Amygdala (tissue), 56 donors: ENCODE results near the gene GNB1L.

Experiments used
- DNase-seq, 56 donors: peaks; one replicate each; lab custom pipeline; 2025; lab: John Stamatoyannopoulos, UW

The GNB1L gene

DNA sequence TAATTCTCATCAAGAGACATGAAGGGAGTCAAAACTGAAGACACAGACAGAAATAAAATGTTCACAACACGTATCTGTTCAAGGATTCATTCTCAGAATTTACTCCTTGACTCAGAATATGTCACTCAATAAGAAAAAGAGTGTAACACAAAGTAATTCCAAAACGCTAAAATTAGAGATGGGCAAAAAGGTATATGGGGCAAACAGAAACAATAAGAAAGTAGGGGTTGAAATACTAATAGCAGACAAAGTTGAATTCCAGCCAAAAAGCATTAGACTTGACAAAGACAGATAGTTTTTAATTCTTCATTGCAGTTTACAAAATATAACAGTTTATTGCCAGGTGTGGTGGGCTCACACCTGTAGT is 26.7 kb downstream of the GNB1L start:
- DNase-seq, result no peak

DNA sequence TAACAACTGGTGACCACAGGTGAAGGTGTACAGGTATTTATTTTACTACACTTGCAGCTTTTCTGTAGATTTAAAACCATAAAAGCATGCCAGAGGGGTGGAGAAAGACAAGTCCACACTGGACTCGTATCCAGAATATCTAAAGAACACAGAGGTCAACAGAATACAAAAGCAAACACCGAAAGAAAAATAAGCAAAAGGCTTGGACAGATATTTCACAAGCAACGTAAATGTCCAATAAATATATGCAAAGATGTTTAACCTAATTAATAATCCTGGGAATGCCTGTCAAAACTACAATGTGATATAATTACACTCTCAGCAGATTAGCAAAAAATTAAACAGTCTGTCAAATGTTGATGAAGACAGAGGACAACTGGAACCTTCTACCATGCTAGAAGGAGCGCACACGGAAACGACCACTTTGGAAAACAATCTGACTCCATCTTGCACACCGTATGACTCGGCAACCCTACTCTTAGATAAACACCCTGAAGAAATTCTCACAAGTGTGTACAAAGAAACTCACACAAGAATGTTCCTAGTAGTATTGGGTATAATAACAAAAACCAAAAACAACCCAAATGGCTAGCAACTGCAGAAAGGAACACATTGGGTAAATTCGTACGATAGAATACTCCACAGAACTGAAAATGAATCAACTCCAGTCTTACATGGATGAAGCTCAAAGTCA is 27.2 kb downstream of the GNB1L start:
- no peak for DNase-seq

DNA sequence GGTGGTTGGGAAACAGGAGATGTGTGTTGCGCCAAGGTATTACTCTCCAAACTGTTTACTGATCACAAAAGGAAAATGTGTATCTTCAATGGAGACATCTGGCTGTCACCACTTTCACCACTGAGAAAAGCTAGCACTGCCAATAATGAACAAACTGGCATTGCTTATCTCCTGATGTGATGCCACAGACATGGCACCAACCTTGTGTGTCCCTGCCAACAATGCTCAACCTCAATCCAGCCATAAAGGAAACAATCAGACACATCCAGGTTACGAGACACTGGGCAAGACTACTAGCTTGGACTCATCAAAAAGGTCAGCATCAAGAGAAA is 28.1 kb downstream of the GNB1L start:
- DNase-seq, result no peak

DNA sequence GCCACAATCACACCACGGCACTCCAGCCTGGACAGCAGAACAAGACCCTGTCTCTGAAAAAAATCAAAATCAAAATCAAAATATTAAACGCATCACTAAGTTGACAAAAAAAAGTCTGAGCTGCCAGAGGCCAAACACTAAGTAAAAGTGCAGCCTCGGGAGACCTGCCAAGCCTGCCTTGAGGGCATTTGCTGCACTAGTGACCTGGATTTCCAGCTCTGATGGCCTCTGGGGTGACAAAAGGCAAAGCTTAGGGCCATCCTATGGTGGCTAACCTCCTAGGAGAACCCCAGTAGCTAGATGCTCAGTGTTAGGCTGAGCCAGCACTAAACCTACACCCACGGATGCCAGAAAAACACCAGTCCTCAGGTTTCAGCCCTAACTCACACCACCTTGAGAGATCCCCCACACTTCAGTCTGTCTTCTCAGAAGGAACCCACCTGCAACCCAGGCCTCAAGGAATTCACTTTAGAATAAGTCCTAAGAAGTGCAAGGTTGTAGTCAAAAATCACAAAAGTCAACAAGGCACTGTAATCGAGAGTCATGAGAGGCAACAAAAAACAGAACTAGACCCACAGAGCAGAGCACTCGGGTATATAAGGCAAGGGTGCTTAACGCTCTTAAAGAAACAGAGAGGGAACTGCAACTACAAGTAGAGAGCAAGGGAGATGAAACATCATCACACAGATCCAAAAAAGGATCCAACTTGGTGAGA is 28.6 kb downstream of the GNB1L start:
- no peak for DNase-seq

DNA sequence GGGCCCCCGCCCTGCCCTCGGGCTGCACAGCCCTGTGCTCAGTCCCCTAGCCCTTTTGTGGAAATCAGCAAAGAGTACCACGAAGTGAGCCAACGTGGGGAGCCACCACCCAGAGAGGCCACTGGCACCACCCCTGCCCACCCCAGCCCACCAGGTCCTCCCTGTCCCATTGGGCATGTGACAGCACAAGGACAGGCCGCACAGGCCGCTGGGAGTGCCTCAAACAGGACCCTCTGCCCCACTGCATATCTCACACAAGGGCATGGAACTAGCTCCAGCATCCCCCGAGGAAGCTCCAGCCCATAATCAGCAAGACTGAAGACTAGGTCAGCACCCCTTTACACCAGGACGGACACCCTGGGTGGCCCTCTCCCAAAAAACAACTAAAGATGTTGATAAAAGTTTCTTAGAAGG is 29.7 kb downstream of the GNB1L start:
- no peak for DNase-seq

DNA sequence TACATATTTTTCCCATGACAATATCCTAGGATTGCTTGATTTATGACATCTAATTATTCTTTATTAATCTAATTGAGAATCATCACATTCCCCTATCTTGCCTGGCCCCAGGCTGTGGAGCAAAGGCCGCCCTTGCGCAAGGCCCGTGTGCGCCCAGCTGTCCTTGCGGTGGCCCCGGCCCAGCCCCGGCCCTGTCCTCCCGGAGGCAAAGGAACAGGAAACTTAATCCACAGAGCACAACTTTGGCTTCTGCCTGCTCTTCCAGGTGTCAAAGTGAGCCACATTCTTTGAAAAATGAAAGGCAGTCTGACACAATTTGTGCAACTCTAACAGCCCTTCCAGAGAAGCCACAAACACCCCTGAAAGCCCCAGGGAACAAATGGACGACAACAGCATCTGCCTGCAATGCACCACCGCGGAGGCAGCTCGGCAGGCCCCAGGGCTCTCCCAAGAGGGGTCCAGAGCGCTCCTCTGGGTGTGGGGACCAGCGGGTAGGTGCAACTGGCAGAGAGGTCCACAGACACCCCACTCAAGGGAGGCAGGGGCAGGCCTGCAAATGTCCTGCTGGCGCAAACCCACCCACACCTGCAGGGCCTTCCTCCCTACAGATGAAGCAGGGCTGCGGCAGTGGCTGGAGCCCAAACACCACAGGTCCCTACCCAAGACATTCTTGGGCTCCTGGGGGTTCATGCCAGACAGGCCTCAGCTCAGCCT is 30.3 kb downstream of the GNB1L start:
- no peak for DNase-seq

DNA sequence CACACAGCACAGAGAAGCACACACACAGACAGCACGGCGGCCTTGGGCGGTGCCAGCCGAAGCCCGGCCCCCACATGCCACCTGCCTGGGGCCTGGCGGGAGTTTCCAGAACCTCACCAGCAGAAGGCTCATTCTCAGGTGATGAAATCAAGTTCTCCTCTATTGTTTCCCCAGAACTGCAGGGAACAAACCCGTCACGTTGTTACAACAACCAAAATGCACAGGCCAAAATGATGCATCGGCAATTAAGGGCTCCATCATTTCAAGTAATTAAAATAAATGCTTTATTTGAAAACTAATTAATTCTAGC is 30.8 kb downstream of the GNB1L start:
- DNase-seq, result no peak

DNA sequence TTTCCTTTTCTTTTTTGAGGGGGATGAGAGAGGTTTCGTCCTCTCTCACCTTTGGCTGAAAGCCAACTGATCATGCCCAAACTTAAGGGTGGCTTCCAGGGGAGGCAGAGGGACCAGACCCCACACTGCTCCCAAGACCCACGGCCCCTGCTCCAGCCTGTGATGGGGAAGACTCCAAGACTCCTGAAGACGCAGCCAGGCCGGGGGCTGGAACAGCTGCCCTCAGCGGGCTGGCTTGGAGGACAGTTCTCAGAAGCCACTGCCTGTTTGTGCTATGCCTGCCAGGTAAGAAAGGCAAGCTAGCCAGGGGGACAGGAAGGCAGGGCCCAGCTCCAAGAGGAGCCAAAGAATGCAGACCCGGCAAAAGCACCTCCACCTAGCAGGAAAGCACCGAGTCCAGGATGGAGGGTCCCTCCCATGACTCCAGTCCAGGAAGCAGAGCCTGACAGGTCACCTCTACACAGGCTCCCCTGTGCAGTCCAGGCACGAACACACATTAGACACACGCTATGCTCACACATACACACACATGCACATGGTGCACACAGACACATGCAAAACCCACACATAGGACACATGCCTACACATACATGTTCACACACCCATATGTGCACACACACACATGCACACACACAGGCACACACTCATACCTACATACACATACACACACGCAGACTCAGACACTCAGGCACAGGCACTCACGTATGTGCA is 31.3 kb downstream of the GNB1L start:
- no peak for DNase-seq

DNA sequence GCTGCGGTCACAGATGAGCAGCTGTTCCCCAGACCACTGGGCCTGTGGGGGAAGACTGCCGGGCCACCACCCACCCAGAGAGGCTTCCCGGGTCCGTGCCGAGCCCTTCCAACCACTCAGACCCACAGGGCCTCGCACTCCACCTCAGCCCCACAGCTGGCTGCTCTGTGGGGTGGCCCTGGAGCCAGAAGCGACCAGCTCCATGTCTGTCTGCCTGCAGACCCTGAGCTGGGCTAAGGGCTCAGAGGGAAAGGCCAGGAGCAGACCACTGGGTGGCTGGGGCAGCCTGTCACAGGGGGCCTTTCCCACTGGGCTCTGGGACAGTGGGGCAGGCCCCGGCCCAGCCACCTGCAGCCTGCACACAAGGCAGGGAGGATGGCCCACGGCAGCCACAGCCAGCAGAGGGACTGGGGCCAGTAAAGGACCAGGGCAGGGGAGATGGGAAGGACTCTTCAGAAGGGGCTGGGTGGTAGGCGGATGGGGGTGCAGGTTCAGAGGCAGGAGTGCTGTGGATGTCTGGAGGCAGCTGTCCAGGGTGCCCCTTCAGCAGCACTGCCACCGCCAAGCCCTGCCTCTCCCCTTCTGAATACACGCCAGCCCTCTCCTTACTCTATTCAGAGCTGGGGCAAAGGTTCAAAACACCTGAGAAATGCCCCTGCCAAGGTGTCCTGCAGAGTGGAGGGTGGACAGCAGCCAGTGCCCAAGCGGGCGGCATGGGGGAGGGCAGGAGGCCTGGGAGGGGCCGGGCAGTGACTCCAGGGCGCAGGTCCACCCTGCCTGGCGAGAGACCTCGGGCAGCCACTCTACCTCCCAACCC is 32.2 kb downstream of the GNB1L start:
- no peak for DNase-seq

DNA sequence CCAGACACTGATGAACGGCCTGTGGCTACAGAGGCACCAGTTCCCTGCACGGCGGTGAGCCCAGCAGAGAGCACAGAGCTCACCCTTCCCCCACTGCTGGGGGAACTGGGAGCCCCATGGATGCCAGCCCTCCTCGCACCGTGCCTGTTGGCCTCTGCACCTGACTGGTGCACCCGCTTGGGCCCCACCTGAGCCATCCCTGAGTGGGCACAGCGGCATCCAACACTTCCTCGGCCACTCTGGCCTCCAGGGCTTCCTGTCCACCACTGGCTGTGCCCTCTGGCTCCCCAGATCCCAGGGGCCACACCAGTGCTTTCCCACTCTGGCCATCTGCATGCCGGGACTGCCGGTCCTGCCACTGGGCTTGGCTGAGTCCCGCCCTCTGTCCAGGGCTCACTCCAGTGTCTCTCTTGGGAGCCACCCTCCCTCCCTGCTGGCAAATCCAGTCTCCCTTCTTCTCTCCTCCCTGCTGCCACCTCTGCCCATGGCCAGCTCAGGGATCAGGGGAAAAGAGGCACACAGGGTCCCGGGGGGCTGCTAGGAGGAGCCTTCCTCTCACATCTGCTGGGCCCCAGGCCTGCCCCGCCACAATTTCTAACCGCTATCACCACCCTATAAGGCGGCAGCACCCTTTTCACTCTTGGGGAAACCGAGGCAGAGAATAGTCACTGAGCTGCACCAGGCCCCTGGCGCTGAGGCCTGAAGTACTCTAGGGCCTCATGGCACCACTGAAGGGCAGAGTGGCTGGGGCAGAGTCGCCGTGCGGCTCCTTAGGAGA is 33.0 kb downstream of the GNB1L start:
- DNase-seq, result no peak

DNA sequence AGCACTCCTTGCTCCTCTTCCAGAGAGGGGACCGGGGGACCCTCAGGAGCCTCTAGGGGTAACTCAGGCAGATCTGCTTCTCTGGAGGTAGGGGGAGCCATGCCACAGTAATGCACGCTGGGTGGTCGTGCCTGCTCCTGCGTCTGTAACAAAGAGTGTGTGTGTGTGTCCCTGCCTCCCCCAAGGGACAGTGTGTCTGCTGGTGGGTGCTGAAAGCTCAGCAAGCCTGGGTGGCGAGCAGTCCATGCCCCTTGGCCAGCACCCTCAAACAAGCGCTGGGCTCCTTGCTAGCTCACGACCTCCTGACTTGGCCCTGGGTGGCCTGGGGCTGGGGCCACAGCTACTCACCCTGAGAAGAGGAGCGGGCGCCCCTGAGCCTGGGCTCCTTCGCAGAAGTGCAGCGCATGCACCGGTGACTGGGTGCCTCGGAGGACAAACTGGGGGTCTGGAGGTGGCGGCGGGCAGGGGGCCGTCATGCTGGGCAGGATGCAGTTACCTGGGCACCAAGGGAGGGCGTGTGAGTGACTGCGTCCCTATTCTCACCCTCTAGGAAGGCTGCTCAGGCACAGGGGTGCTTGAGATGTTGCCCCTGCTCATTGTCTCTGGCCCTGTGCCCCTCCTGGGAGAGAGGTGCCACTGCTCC is 33.7 kb downstream of the GNB1L start:
- DNase-seq, result no peak

DNA sequence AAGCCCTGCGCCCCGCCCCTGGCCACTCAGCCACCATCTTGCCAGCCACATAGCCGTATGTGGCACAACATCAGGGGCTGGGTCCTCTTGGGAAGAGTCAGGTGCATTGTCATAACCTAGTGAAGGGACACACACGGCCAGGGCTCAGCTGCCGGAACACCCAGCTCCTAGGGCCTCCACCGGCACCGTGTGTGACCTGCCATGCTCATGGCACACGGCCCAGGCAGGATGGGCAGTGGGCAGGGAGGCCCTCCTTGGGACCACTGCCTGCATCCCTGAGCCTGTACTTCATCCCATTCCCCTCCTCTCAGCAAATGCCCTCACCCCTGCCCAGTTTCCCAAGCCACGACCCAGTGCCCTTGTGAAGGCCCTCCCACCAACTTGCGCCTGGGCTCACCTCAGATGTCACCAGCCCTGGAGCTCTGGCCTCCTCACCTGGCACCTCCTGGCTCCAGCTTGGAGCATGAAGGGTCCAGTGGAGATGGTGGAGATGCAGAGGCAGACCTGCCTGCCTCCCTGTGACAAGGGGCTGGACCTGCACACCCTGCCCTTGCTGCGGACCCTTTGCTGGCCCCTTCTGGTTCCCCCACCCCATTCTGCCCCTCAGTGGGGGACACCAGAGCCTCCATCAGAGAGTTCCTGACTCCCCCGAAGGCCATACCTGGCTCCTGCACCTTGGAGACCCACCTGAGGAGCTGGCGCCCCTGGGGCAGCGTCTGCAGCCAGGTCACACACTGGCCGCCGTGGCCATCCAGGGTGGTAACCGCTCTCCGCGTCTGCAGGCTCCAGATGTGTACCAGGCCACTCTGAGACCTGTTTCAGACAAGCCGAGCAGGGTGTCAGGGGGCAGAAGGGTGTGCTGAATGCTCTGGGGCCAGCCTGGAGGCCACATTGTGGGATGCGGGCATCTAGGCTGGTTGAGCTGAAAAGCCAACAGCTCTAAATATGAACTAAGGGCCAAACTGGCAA is 34.5 kb downstream of the GNB1L start:
- DNase-seq, result no peak

DNA sequence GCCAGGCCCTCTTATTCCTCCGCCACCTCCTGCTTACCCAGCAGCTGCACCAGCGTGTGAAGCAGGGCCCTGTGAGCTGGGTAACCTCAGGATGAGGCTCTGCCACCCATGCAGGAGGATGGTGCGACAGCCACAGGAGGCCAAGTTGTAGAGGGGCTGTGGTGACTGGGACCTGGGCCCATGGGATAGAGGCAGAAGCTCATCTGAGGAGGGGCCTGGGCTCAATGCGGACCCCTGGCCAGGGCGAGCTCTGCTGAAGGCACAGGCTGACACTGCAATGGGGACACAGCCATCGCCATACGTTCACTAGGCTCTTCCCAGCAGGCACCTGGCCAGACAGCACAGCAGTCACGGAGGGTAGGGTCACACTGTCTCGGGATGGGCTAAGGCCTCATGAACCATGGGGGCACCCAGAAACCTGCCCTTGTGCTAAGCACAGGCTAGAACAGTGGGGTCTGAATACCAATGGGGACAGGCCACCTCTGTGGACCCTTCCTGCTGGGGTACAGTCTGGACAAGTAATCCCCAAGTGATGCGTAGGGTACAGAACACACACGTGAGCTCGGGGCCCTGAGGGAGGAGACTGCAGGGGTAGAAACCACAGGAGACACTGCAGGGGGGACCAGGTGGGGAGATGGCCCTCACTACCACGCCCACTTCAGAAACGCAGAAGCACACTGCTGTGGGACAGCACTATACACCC is 35.3 kb downstream of the GNB1L start:
- no peak for DNase-seq

DNA sequence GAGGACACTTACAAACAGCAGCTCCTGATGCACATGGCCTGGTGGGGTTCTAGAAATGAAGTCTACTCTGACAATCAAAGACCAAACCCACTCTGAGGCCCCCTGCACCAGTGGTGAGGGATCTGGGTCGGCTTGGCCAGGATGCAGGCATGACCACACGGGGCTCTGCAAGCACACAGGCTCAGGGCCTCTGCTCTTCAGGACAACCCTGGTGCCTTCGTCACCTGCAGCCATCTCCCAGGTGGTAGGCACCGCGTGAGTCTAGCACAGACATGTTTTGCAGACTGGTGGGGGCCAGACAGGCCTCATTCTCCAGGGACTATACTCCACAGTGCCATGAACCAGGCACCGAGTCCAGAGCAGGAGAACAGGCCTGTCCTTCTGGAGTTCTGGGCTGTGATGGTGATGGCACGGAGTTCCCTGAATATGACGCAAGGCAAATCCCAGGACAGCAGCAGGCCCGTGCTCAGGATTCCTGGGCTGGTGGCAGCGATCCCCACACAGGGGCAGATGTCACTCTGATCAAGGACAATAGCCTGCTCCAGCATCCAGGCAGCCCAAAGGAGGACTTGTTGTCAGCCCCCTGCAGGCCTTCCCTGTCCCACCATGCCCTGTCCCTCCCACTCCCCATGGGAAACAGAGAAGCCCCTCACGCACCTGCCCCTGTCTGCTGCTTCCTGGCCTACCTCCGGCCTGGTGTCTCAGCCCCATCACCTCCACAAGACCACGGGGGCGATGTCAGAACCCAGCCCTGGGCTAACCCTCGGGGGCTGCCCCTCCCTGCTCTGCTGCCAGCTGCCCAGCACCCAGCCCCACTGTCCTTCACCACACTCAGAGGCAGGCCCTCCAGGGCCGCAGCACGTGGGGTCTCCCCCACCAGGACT is 36.1 kb downstream of the GNB1L start:
- no peak for DNase-seq

DNA sequence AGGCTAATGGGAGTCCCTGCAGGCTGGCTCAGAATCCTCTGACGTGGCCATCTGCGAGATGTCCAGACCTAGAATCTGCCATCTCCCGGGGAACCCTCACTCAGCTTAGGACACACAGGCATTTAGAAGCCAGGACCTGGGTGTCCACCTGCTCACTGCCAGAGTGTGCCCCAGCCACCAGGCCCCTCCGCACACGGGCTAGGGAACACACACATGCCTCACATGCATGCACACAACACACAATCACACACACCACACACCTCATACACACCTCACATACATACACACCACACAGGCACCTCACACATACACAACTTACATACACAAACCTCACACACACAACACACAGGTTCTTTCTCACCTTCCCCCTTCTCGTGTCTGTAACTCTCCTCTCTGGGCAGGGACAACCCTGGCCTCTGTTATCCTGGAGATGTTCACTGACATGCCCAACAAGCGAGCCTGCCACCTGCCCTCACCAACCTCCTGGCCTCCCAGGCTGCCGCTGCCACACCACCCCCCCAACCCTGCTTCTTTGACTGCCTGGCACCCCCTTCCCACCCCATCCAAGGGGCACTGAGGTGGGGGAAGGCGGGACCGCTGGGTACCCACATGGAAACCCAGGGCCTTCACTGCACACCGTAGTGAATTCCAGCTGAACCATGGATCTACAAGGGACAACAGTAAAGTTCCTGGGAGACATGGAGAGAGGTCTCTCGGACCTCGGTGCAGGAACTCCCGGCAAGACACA is 38.1 kb downstream of the GNB1L start:
- no peak for DNase-seq

DNA sequence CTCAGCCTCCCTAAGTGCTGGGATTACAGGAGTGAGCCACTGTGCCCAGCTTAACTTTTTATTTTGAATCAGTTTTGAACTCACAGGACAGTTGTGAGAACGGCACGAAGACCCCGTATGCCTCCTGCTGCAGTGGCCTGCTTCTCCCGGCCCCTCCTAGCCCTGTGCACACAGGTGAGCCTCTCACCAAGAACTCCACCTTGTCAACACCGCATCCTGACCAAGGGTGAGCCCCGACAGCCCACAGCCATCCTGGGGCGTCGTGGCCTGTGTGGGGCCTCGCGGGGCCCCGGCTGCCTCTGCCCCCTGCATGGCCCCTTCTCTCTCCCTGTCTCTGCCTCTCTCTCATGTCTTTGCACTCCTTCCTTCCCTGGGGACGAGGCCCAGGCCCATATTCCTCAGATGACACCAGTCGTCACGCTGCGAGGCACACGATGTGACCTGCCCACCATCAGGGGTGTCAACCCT is 38.8 kb downstream of the GNB1L start:
- no peak for DNase-seq
